Skeletal muscle tissue (tissue), 4 donors: ENCODE data around the gene TMPRSS15. TPM values are rescaled to one million over a fixed set of nuclear protein-coding genes. Genes with fewer than 3 reads are reported as not detected.

Source experiments
- H3K27ac ChIP-seq: one replicate; pipeline ENCODE4 v1.7.0; 2013; ENCODE audit warnings: mild to moderate bottlenecking, low read depth, low read length, inconsistent platforms
- H3K27me3 ChIP-seq, 3 donors: one replicate each; pipeline ENCODE4 v1.7.0; 2013; ENCODE audit warnings: low read length in 3 of 3; ENCODE audit not compliant: control insufficient read depth in 3 of 3, insufficient read depth in 3 of 3
- H3K36me3 ChIP-seq, 3 donors: one replicate each; pipeline ENCODE4 v1.7.0; 2013; ENCODE audit warnings: low read length in 3 of 3; ENCODE audit not compliant: control insufficient read depth in 3 of 3, insufficient read depth in 3 of 3
- H3K4me1 ChIP-seq, 3 donors: one replicate each; pipeline ENCODE4 v1.7.0; 2013; ENCODE audit warnings: low read length in 3 of 3, mild to moderate bottlenecking in 3 of 3; ENCODE audit not compliant: control insufficient read depth in 3 of 3, insufficient read depth in 3 of 3
- H3K4me3 ChIP-seq, 3 donors: one replicate each; pipeline ENCODE4 v1.7.0; 2013; ENCODE audit warnings: low read length in 3 of 3
- H3K9ac ChIP-seq, 3 donors: one replicate each; pipeline ENCODE4 v1.7.0; 2013; ENCODE audit warnings: low read length in 3 of 3, mild to moderate bottlenecking in 3 of 3, moderate library complexity in 2 of 3, low read depth in 1 of 3
- H3K9me3 ChIP-seq, 3 donors: one replicate each; pipeline ENCODE4 v1.7.0; 2013; ENCODE audit warnings: low read length in 3 of 3; ENCODE audit not compliant: control insufficient read depth in 3 of 3
- total RNA-seq: library from RNA; depleted of rRNA; stranded (reverse); fragments of >200 nt; gene quantifications from one replicate; pipeline ENCODE4 v1.2.3, GENCODE V29; 2014
- donor health status: Osteomylitis.

TMPRSS15 gene
- 0.52 TPM for total RNA-seq

DNA sequence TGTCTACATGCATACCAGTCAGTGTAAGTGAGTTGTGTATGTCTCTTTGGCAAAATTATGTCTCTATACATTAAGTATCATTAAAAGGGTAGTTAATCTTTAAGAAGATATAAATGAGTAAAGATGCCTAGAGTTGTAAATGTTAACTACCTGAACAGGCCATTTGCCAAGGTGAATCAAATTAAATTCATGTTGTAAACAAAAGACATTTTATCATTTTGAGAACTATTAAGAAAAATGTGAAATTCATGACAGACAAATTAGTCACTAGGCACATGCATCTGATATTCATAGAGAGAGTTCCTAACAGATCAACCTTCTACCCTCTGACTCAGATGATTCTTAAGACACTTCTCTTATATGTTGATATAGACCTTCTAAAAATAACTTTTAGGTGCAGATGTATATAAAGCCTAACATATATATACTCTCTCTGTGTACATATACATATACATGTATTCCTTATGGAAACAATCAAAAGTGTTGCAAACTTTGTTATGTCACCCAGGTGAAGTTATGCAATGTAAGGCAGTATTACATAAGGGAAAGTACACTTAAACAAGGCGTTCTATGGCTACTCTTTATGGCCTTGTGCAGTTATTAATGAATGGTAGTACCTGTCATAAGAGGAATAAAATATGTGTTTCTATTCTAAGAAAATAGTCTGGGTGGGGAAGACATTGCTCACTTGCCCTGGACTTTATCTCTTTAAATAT is at the start of gene TMPRSS15:
TSS of gene TMPRSS15 (minus strand) at position 51 of the 716 bp plus-strand sequence. CDS start 163 bp downstream, outside the sequence.
- H3K9me3 ChIP-seq: no peaks in the 10 kb centered on the region
- H3K4me3 ChIP-seq: no peak within 1 kb of the TSS

GRCh38 chr21:18451670-18452069 is 48.1 kb upstream of the TMPRSS15 start:
- Histone ChIP-seq H3K9ac (no peak overlapping the region), H3K27me3 (no peaks in the 10 kb centered on the region), H3K27ac (no peak overlapping the region), H3K36me3 (no peaks in the 10 kb centered on the region), H3K4me3 (no peak overlapping the region), H3K4me1 (no peaks in the 10 kb centered on the region), H3K9me3 (no peaks in the 10 kb centered on the region)

More for the DNA sequence above, at the start of gene TMPRSS15:
- H3K9ac ChIP-seq: no peak within 1 kb of the TSS
- H3K27me3 ChIP-seq: no peaks in the 10 kb centered on the region
- no peaks in the 10 kb centered on the region for H3K36me3 ChIP-seq
- H3K4me1 ChIP-seq: no peaks in the 10 kb centered on the region
- no peak within 1 kb of the TSS for H3K27ac ChIP-seq

DNA sequence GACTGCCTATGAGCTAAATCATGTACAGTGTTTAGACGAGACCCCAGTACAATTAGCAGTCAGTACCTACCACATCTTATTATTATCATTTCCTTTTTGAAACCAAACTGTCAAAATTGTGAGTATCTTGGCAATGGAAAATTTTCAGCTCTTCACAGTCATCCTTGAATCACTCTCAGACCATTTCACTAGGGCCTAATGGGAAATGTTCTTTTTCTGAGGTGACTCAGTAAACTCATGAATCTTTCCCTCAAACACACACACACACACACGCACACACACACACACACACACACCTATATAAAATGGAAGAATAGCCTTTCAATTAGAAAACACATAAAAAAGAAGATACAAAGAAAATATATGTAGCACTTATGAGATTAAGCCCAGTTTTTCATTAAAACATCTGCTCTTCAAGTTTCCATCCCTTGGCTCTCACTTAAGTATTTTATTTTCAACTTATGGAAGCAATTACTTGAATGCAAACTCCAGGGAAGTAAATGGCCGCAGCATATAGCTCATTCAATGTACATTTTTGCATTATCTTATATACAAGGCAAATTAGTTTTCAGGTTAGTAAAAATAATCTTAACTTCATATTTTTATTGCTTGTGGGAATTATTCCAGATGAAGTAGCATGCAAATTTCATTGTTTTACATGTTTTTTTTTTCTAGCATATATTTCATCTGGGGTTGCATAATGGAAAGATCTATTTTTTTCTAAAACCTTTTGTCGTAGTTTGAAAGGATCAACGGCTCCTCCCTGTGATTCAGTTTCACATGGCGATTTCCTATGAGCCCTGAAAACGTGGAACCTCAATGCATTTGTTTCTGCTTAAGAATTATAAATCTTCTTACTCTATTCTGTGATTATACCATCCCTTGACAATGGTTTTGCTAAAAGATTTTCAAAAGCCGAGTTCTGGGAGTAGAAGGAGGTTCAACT is 46.3 kb upstream of the TMPRSS15 start:
- no peak overlapping the region for H3K4me3 ChIP-seq
- H3K9ac ChIP-seq: no peak overlapping the region
- H3K27ac ChIP-seq: no peak overlapping the region
- no peaks in the 10 kb centered on the region for H3K4me1 ChIP-seq
- H3K9me3 ChIP-seq: no peaks in the 10 kb centered on the region
- no peaks in the 10 kb centered on the region for H3K36me3 ChIP-seq
- H3K27me3 ChIP-seq: no peaks in the 10 kb centered on the region

GRCh38 chr21:18443701-18444100 is 40.1 kb upstream of the TMPRSS15 start:
- H3K9ac ChIP-seq: no peak overlapping the region
- no peak overlapping the region for H3K27ac ChIP-seq
- H3K9me3 ChIP-seq: no peaks in the 10 kb centered on the region
- no peaks in the 10 kb centered on the region for H3K4me1 ChIP-seq
- no peaks in the 10 kb centered on the region for H3K27me3 ChIP-seq
- no peaks in the 10 kb centered on the region for H3K36me3 ChIP-seq
- H3K4me3 ChIP-seq: no peak overlapping the region

DNA sequence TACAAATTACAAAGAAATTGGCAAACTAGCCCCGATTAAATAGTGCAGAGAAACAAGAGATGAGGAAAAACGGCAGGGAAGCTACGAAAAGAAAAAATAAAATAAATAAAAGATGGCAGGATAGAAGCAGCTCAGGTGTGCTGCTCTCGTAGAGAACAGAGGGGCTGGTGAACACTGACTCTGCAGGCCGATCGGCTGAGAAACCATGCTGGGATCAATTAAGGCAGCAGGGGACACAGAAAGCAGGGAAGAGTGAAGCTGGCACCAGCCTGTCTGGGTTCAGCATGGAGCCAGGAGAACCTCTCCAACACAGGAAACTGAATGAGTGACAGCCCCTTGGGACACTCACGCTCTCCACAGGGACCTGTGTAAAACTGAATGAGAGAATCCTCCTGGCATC is 39.5 kb upstream of the TMPRSS15 start:
- H3K9me3 ChIP-seq: no peaks in the 10 kb centered on the region
- no peaks in the 10 kb centered on the region for H3K27me3 ChIP-seq

GRCh38 chr21:18430341-18430740 is 26.8 kb upstream of the TMPRSS15 start:
- Histone ChIP-seq H3K9me3 (no peaks in the 10 kb centered on the region), H3K27ac (no peak overlapping the region), H3K4me3 (no peak overlapping the region), H3K9ac (no peak overlapping the region), H3K27me3 (no peaks in the 10 kb centered on the region), H3K36me3 (no peaks in the 10 kb centered on the region), H3K4me1 (no peaks in the 10 kb centered on the region)

More for the DNA sequence above, 39.5 kb upstream of the TMPRSS15 start:
- H3K4me3 ChIP-seq: no peak overlapping the region
- no peak overlapping the region for H3K27ac ChIP-seq
- H3K4me1 ChIP-seq: no peaks in the 10 kb centered on the region
- no peaks in the 10 kb centered on the region for H3K36me3 ChIP-seq
- H3K9ac ChIP-seq: no peak overlapping the region

GRCh38 chr21:18424276-18424675 is 20.7 kb upstream of the TMPRSS15 start:
- no peak overlapping the region for H3K4me3 ChIP-seq
- no peak overlapping the region for H3K27ac ChIP-seq
- H3K27me3 ChIP-seq: no peaks in the 10 kb centered on the region
- H3K9ac ChIP-seq: no peak overlapping the region
- H3K9me3 ChIP-seq: no peaks in the 10 kb centered on the region
- H3K4me1 ChIP-seq: no peaks in the 10 kb centered on the region
- H3K36me3 ChIP-seq: no peaks in the 10 kb centered on the region

DNA sequence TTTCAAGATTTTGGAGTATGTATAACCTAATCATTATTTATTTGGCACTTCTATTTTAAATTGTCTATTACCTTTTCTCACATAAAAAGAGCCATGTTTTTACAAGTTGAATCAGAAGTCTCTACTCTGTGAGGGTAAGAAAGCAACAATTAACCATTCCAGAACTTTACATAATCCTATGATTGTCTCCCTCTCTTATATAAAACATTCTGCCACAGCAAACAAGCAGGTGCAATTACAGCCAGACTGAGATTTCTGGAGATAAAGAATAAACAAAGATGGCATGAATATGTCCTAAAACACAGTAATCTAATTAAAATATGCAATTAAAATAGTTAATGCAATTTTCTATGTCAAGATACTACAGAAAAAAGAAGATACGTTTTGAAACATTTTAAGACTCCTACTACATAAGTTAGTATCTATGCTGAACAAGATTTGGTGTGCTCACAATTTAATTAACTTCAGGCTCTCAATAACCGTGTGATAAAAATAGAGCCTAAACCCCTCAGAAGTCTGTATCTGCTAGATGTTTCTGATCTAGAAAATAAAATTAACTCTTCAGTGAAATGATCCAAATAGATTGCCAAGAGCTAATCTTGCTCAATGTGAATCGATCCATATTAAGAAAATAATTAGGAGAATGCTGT is 13.7 kb upstream of the TMPRSS15 start:
- Histone ChIP-seq H3K9me3 (no peaks in the 10 kb centered on the region), H3K27ac (no peak overlapping the region), H3K27me3 (no peaks in the 10 kb centered on the region), H3K4me3 (no peak overlapping the region), H3K9ac (no peak overlapping the region), H3K36me3 (no peaks in the 10 kb centered on the region), H3K4me1 (no peaks in the 10 kb centered on the region)

DNA sequence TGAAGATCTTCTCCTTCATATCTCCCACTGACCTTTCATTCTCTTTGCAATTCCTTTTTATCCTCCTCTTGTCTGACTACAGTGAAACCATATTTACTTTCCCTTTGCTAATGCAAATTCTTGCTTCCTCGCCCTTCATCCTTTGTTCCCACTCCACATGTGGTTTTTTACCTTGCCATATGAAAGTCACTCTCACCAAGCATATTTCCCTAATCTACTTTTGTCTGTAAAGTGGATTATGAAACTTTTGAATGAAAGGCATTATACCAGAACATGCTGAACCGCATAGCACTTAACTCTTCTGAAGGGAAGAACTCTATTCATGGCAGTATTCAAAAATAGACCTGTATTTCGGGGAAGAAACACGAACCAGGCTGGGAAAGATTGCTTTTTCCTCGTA is 8.0 kb upstream of the TMPRSS15 start:
- no peak overlapping the region for H3K9ac ChIP-seq
- H3K36me3 ChIP-seq: no peaks in the 10 kb centered on the region
- H3K27me3 ChIP-seq: no peaks in the 10 kb centered on the region
- H3K27ac ChIP-seq: no peak overlapping the region
- H3K4me1 ChIP-seq: no peaks in the 10 kb centered on the region
- H3K9me3 ChIP-seq: no peaks in the 10 kb centered on the region
- no peak overlapping the region for H3K4me3 ChIP-seq

DNA sequence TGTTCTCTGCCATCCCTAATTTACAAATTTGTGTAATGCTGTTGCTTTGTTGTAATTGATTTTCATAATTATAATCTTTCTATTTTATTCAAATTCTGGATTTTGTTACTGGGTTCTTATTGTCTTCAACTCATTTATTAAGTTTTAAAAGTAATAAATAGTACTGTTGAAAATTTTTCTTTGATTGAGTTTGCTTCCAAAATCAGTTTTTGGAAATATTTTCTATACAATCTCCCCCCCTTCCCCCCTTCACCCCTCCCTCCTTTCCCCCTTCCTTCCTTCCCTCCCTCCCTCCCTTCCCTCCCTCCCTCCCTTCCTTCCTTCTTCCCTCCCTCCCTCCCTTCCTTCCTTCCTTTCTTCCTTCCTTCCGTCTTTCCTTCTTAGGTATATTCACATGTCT is 6.0 kb upstream of the TMPRSS15 start:
- Histone ChIP-seq H3K36me3 (no peaks in the 10 kb centered on the region), H3K4me1 (no peaks in the 10 kb centered on the region), H3K4me3 (no peak overlapping the region), H3K27me3 (no peaks in the 10 kb centered on the region), H3K27ac (no peak overlapping the region), H3K9ac (no peak overlapping the region), H3K9me3 (no peaks in the 10 kb centered on the region)
